SU-DHL-6 (cell line): ENCODE data around the gene TTC16.

ENCODE experiments used
- H2AFZ ChIP-seq: fragments of 200-600 bp; sonication (generic); 2 replicates; pipeline ENCODE4 v1.6.1; 2014; ENCODE audit warnings: low read depth, mild to moderate bottlenecking, moderate library complexity, mixed read lengths, antibody characterized with exemption, low read length; ENCODE audit not compliant: severe bottlenecking
- H3F3A ChIP-seq: fragments of 200-600 bp; shearing (Covaris generic); 2 replicates; pipeline ENCODE4 v1.6.0; 2016; ENCODE audit warnings: antibody characterized with exemption, mild to moderate bottlenecking; ENCODE audit not compliant: insufficient read depth
- H3K27ac ChIP-seq: fragments of 200-600 bp; sonication (generic); 2 replicates; pipeline ENCODE4 v1.5.1; 2016; ENCODE audit warnings: low read depth, mild to moderate bottlenecking, low read length, moderate library complexity, mixed read lengths
- H3K27me3 ChIP-seq: fragments of 200-600 bp; sonication (generic), shearing (Covaris generic); 2 replicates; pipeline ENCODE4 v1.6.0; 2014; ENCODE audit warnings: mild to moderate bottlenecking, low read length
- H3K36me3 ChIP-seq: fragments of 200-600 bp; sonication (generic); 2 replicates; pipeline ENCODE4 v1.6.1; 2014; ENCODE audit warnings: mild to moderate bottlenecking, low read length, mixed read lengths
- H3K4me2 ChIP-seq: fragments of 300-600, 200-600 bp; shearing (Covaris generic), sonication (generic); 2 replicates; pipeline ENCODE4 v1.6.0; 2014; ENCODE audit warnings: low read length, low read depth, mild to moderate bottlenecking; ENCODE audit not compliant: poor library complexity, severe bottlenecking
- H3K4me3 ChIP-seq: fragments of 200-600 bp; sonication (generic); 2 replicates; pipeline ENCODE4 v1.5.1; 2014; ENCODE audit warnings: antibody characterized with exemption, low read length, mild to moderate bottlenecking, mixed read lengths; ENCODE audit not compliant: insufficient read depth, poor library complexity, severe bottlenecking
- H3K79me2 ChIP-seq: fragments of 200-600 bp; sonication (generic); 2 replicates; pipeline ENCODE4 v1.6.1; 2014; ENCODE audit warnings: mild to moderate bottlenecking, low read length, moderate library complexity; ENCODE audit not compliant: insufficient read depth
- H3K9ac ChIP-seq: fragments of 200-600 bp; sonication (generic); 2 replicates; pipeline ENCODE4 v1.7.0; 2014; ENCODE audit warnings: mild to moderate bottlenecking, low read length
- H3K9me2 ChIP-seq: fragments of 200-600 bp; sonication (generic); replicated peaks from 2 replicates; pipeline ENCODE4 v1.6.1; 2014; ENCODE audit warnings: low read length; ENCODE audit not compliant: insufficient read depth
- H3K9me3 ChIP-seq: fragments of 200-600 bp; sonication (generic); 2 replicates; pipeline ENCODE4 v1.6.1; 2014; ENCODE audit warnings: low read length, mixed read lengths; ENCODE audit not compliant: insufficient read depth
- H4K20me1 ChIP-seq: fragments of 200-600 bp; sonication (generic); 2 replicates; pipeline ENCODE4 v1.6.1; 2014; ENCODE audit warnings: low read depth, mild to moderate bottlenecking, antibody characterized with exemption, low read length, moderate library complexity, mixed read lengths
- EZH2phosphoT487 ChIP-seq: fragments of 200-600 bp; sonication (generic), shearing (Covaris generic); conservative IDR thresholded peaks from 2 replicates; pipeline ENCODE4 v1.6.1; 2018; ENCODE audit warnings: mild to moderate bottlenecking, antibody characterized with exemption, low read length, moderate library complexity, mixed read lengths
- TF ChIP-seq, protein P1 (sequence below): fragments of 200-600 bp; sonication (generic); IDR thresholded peaks from one replicate; pipeline ENCODE4 v1.5.1; 2017; ENCODE audit warnings: antibody characterized with exemption, mild to moderate bottlenecking, low read length, moderate library complexity; ENCODE audit not compliant: insufficient read depth, poor library complexity, severe bottlenecking

The TTC16 gene, protein sequence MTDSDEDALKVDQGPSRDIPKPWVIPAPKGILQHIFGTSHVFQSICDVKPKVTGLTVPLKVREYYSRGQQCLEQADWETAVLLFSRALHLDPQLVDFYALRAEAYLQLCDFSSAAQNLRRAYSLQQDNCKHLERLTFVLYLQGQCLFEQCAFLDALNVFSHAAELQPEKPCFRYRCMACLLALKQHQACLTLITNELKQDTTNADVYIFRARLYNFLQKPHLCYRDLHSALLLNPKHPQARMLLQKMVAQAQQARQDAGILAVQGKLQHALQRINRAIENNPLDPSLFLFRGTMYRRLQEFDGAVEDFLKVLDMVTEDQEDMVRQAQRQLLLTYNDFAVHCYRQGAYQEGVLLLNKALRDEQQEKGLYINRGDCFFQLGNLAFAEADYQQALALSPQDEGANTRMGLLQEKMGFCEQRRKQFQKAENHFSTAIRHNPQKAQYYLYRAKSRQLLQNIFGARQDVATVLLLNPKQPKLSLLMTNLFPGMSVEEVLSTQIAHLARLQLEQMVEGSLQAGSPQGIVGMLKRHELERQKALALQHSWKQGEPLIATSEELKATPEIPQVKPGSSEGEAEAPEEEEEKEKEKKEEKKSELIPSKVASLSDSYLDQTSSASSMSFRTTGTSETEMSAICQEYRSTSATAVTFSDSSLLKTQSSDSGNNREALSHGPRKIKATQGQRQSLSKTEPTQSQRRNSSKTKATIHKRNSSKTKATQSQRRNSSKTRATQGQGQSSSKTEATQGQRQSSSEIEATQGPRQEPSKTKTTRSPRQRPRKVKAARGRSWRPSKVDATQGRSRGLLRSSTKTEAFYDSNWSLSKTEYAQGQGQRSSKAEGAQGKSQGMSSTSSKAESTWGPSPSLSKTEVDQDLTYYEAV

DNA sequence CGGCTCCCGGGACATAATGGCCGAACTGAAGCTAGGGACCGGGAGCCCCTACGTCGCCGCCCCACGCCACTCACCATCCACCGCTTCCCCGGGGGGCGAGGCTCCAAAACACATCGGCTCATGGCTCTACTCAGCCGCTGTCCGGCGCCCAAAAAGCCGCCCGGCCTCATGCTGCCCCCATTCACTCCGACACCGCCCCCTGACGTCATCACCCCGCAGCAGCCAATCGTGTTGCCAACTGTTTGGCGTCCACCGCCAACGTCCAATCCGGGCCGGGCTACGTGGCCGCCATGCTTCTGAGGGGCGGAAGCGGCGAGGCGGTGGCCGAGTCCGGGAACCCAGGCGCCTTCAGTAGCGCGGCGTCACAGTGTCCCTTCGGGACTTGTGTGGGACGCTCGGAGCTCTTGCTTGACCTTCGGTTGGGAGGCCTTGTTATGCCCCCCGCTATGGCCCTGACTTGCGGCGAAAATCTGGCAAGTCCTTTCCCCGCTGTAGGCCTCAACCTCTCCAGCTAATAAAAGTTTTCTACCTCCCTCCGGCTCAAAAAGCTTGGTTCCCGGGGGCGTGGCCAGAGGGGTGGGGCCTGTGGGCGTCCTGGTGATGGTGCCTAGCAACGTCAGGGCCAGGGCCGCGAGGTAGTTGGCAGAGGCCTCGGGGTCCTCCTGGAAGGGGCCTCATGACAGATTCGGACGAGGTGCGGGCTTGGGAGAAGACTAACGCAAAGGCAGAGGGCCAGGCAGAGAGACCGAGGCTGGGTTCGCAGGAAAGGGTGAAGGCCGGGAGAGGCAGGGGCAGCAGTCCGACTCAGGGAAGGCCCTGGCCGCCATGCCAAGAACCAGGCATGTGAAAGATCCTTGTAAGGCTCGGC lies at the start of gene TTC16, which contains the start of gene PTRH1:
TTC16 (plus strand) TSS at position 610 of the 868 bp plus-strand sequence; CDS start at position 677, 67 bp downstream.
PTRH1 (minus strand) TSS at position 194 of the 868 bp plus-strand sequence; CDS start at position 170, 24 bp downstream.
- Histone ChIP-seq H2AFZ (peak within 1 kb of the TSS; percentile 95), H3K9me3 (no peaks in the 10 kb centered on the region), H4K20me1 (no peaks in the 10 kb centered on the region), H3K4me3 (peak within 1 kb of the TSS; percentile 68), H3K9me2 (no peaks in the 10 kb centered on the region), H3K79me2 (no peaks in the 10 kb centered on the region), H3K27ac (no peak within 1 kb of the TSS), H3F3A (no peaks in the 10 kb centered on the region), H3K4me2 (peak within 1 kb of the TSS; percentile 86), H3K9ac (peak within 1 kb of the TSS; percentile 64), H3K27me3 (no peaks in the 10 kb centered on the region), H3K36me3 (no peaks in the 10 kb centered on the region)
- no peak for TF ChIP-seq EZH2phosphoT487
- TF ChIP-seq, protein P1, sequence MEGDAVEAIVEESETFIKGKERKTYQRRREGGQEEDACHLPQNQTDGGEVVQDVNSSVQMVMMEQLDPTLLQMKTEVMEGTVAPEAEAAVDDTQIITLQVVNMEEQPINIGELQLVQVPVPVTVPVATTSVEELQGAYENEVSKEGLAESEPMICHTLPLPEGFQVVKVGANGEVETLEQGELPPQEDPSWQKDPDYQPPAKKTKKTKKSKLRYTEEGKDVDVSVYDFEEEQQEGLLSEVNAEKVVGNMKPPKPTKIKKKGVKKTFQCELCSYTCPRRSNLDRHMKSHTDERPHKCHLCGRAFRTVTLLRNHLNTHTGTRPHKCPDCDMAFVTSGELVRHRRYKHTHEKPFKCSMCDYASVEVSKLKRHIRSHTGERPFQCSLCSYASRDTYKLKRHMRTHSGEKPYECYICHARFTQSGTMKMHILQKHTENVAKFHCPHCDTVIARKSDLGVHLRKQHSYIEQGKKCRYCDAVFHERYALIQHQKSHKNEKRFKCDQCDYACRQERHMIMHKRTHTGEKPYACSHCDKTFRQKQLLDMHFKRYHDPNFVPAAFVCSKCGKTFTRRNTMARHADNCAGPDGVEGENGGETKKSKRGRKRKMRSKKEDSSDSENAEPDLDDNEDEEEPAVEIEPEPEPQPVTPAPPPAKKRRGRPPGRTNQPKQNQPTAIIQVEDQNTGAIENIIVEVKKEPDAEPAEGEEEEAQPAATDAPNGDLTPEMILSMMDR, result no peak

DNA sequence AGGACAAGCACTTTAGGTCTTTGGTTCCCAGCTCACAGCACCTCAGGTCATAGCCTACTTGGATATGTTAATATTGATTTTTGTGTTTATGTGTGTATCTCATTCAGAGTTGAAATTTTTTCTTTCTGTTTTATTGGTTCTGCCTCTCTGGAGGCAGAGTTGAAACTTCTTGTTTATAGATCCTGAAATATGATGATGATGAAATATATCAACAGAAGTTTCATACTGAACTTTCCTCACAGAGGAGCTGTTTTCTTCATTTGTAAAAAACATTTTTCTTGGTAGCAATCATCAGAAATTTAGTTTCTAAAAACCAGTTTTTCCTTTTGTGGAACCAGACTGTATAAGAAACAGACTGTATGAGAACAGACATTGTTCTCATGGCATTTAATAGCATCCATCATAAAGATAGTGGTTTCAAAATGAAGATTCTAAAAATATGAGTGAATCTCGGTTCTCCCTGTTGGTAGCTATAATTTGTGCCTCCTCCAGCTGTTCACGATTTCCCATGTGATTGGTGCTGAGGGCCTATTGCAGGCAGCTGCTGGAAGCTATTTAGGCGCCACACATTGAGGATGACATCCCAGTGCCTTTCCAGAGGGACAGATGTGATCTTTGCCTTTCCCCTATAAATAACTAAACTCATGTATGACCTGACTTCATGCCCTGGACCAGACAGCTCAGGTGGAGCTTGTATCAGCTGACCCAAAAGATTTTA lies 48.6 kb upstream of the TTC16 start:
- no peak overlapping the region for H3K4me2 ChIP-seq

More for the DNA sequence above, 48.6 kb upstream of the TTC16 start:
- Histone ChIP-seq H3K36me3 (no peaks in the 10 kb centered on the region), H3K9me2 (no peaks in the 10 kb centered on the region), H3K4me3 (no peak overlapping the region), H2AFZ (no peak overlapping the region), H3K79me2 (no peaks in the 10 kb centered on the region), H4K20me1 (no peaks in the 10 kb centered on the region), H3K27me3 (no peaks in the 10 kb centered on the region), H3K9ac (no peak overlapping the region), H3K27ac (no peak overlapping the region), H3F3A (no peaks in the 10 kb centered on the region), H3K9me3 (no peaks in the 10 kb centered on the region)
- TF ChIP-seq EZH2phosphoT487, result no peak
- TF ChIP-seq, protein P1, result no peak
